GM12878 (cell line): Measurements from ENCODE around the gene GDNF.

ENCODE experiments used
- CEBPZ ChIP-seq: fragments of 150-350 bp; IDR thresholded peaks from 2 replicates; pipeline ENCODE4 v1.6.1; 2016; ENCODE audit warnings: low read depth, low read length
- CTCF ChIP-seq, 3 experiments: IDR thresholded peaks in 2 of 3; conservative IDR thresholded peaks in 1 of 3; 2 replicates each; pipeline ENCODE4 v1.5.1; 2011; ENCODE audit warnings: low read depth in 3 of 3, low read length in 3 of 3, mild to moderate bottlenecking in 3 of 3, control low read depth in 2 of 3, moderate library complexity in 2 of 3, inconsistent platforms in 1 of 3, mixed read lengths in 1 of 3; ENCODE audit not compliant: control insufficient read depth in 2 of 3, insufficient read depth in 1 of 3; ENCODE audit errors: extremely low read depth in 1 of 3
- EP300 ChIP-seq, 2 experiments: fragments of 150-350 bp in 1 of 2; IDR thresholded peaks; 2 replicates each; pipeline ENCODE4 v1.6.1; 2011 to 2012; ENCODE audit warnings: low read depth in 2 of 2, low read length in 2 of 2, borderline replicate concordance in 1 of 2, improper control_type of control experiment in 1 of 2, inconsistent platforms in 1 of 2; ENCODE audit not compliant: control insufficient read depth in 1 of 2
- MXI1 ChIP-seq: fragments of 150-350 bp; IDR thresholded peaks from 2 replicates; pipeline ENCODE4 v1.6.1; 2011; ENCODE audit warnings: low read depth, mild to moderate bottlenecking, inconsistent platforms, low read length, improper control_type of control experiment
- SPI1 ChIP-seq: IDR thresholded peaks from 2 replicates; pipeline ENCODE4 v1.6.1; 2011; ENCODE audit warnings: low read depth, mild to moderate bottlenecking, low read length, moderate library complexity, borderline replicate concordance; ENCODE audit not compliant: insufficient read depth
- YY1 ChIP-seq: IDR thresholded peaks from 2 replicates; pipeline ENCODE4 v1.6.1; 2011; ENCODE audit warnings: low read depth, mild to moderate bottlenecking, low read length

GRCh38 chr5:37844009-37844408, 4.2 kb upstream of the GDNF start:
- TF ChIP-seq CTCF (IDR thresholded peaks at IDR 0.05 in 2 of 3, conservative IDR thresholded peaks at IDR 0.05 in 1 of 3; ENCODE audit: control insufficient read depth in 2 of 3, extremely low read depth in 1 of 3, insufficient read depth in 1 of 3, low read depth in 3 of 3, low read length in 3 of 3) (no peak), CEBPZ (no peak), MXI1 (no peak), YY1 (no peak), SPI1 (no peak), EP300 (IDR thresholded peaks at IDR 0.05; ENCODE audit: borderline replicate concordance in 1 of 2, control insufficient read depth in 1 of 2, low read depth in 2 of 2, low read length in 2 of 2) (no peak)
